Measurements from ENCODE around the gene CHCHD6. TPM values are rescaled to one million over a fixed set of nuclear protein-coding genes. Genes with fewer than 3 reads are reported as not detected.

The CHCHD6 gene
- total RNA-seq, 4 donors from 2014 or later: 7.5 to 21.9 (median 16.3) TPM

GRCh38 chr3:126914226-126914625 lies 210.2 kb downstream of the CHCHD6 start:
- H3K27me3 ChIP-seq: no peaks in the 10 kb centered on the region
- no peak overlapping the region for H3K4me3 ChIP-seq
- TF ChIP-seq POLR2A (IDR thresholded peaks at IDR 0.05): no peak
- TF ChIP-seq, protein P1, sequence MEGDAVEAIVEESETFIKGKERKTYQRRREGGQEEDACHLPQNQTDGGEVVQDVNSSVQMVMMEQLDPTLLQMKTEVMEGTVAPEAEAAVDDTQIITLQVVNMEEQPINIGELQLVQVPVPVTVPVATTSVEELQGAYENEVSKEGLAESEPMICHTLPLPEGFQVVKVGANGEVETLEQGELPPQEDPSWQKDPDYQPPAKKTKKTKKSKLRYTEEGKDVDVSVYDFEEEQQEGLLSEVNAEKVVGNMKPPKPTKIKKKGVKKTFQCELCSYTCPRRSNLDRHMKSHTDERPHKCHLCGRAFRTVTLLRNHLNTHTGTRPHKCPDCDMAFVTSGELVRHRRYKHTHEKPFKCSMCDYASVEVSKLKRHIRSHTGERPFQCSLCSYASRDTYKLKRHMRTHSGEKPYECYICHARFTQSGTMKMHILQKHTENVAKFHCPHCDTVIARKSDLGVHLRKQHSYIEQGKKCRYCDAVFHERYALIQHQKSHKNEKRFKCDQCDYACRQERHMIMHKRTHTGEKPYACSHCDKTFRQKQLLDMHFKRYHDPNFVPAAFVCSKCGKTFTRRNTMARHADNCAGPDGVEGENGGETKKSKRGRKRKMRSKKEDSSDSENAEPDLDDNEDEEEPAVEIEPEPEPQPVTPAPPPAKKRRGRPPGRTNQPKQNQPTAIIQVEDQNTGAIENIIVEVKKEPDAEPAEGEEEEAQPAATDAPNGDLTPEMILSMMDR (IDR thresholded peaks at IDR 0.05): no peak
- WGBS, 2 donors: 80 to 90% methylated on average over 6 to 7 of the region's 7 CpGs
- intact Hi-C loops (cut with DNase I): no loop called here
- H3K4me1 ChIP-seq: peaks cover 20 to 24% (median 23%) of the 10 kb centered on the region in 3 donors
- no peak overlapping the region for H3K27ac ChIP-seq
- no peak for DNase-seq
- H3K9me3 ChIP-seq: no peaks in the 10 kb centered on the region
- H3K36me3 ChIP-seq: peaks cover 0 to 16% (median 0%) of the 10 kb centered on the region in 3 donors

DNA sequence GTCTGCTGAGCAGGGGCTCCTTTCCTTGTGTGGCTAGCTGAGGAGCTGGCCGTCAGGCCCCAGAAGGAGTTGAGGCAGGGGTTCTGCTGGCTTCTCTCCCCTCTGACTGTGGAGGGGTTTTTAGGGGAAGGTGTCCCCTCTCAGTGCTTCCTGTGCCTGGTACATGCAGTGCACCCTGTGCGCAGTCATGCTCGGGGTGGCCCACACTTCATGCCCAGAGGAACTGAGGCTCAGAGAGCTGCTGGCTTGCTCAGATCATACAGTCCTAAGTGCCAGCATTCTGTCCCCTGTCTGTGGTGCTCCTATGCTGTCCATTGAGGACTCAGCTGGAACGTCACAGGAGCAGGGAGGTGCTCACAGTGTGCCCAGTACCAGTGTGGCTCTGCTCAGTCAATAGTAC lies 211.0 kb downstream of the CHCHD6 start:
- DNase-seq: no peak
- 100% methylated on average over 2 of the region's 4 CpGs for WGBS, 2 donors
- H3K9me3 ChIP-seq: no peaks in the 10 kb centered on the region
- no peaks in the 10 kb centered on the region for H3K27me3 ChIP-seq
- no peak overlapping the region for H3K4me3 ChIP-seq
- no peak overlapping the region for H3K27ac ChIP-seq
- H3K4me1 ChIP-seq: peaks cover 20 to 24% (median 23%) of the 10 kb centered on the region in 3 donors
- intact Hi-C loops (cut with DNase I): no loop called here
- no peak for TF ChIP-seq POLR2A (IDR thresholded peaks at IDR 0.05)
- TF ChIP-seq, protein P1 (IDR thresholded peaks at IDR 0.05): no peak
- H3K36me3 ChIP-seq: peaks cover 0 to 16% (median 0%) of the 10 kb centered on the region in 3 donors

DNA sequence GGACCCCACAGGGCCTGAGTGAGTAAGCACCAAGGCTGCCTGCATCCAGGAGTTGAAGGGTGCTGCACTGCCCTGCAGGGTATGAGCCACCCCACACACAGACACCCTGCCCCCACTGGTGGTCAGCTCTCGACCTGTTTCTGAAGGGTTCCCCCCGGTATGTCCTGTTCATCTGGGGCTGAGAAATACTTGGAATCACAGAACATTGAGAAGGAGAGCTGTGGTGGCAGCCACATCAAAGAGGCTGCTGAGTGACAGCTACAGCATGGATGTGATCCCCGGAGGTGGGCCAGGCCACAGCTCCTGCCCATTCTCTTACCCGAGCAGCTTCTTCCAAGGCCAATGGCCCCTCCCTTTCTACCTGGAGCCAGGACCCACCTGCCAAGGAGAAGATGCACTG lies 212.5 kb downstream of the CHCHD6 start:
- H3K27me3 ChIP-seq: no peaks in the 10 kb centered on the region
- no peaks in the 10 kb centered on the region for H3K9me3 ChIP-seq
- peaks cover 10 to 13% (median 12%) of the 10 kb centered on the region in 3 donors for H3K4me1 ChIP-seq
- no peak overlapping the region for H3K27ac ChIP-seq
- no peak overlapping the region for H3K4me3 ChIP-seq
- TF ChIP-seq, protein P1 (IDR thresholded peaks at IDR 0.05): no peak
- TF ChIP-seq POLR2A (IDR thresholded peaks at IDR 0.05): no peak
- WGBS, 2 donors: 82 to 100% methylated on average over 1 to 2 of the region's 4 CpGs
- no peak for DNase-seq
- H3K36me3 ChIP-seq: peaks cover 0 to 16% (median 0%) of the 10 kb centered on the region in 3 donors
- intact Hi-C loops (cut with DNase I): no loop called here

GRCh38 chr3:126917232-126917804 lies 213.3 kb downstream of the CHCHD6 start:
- intact Hi-C loops (cut with DNase I): no loop called here
- H3K27me3 ChIP-seq: no peaks in the 10 kb centered on the region
- no peak for DNase-seq
- peaks cover 2 to 6% (median 5%) of the 10 kb centered on the region in 3 donors for H3K4me1 ChIP-seq
- 57 to 64% methylated on average over 4 to 6 of the region's 6 CpGs for WGBS, 2 donors
- H3K27ac ChIP-seq: no peak overlapping the region
- no peak for TF ChIP-seq POLR2A (IDR thresholded peaks at IDR 0.05)
- TF ChIP-seq, protein P1 (IDR thresholded peaks at IDR 0.05): no peak
- no peaks in the 10 kb centered on the region for H3K9me3 ChIP-seq
- no peak overlapping the region for H3K4me3 ChIP-seq
- peaks cover 0 to 16% (median 0%) of the 10 kb centered on the region in 3 donors for H3K36me3 ChIP-seq

- Histone ChIP-seq H3K36me3 (peaks cover 0 to 16% (median 0%) of the 10 kb centered on the region in 3 donors), H3K4me1 (no peaks in the 10 kb centered on the region), H3K27me3 (no peaks in the 10 kb centered on the region), H3K9me3 (no peaks in the 10 kb centered on the region), H3K27ac (no peak overlapping the region), H3K4me3 (no peak overlapping the region)
- TF ChIP-seq POLR2A (IDR thresholded peaks at IDR 0.05): no peak
- TF ChIP-seq, protein P1 (IDR thresholded peaks at IDR 0.05): no peak
- DNase-seq: no peak
- intact Hi-C loops (cut with DNase I): no loop called here
Measured at GRCh38 chr3:126918355-126918821, 214.3 kb downstream of the CHCHD6 start.
